SW480 (cell line): ENCODE measurements around the gene SPTA1.

Experiments
- DNase-seq: peaks from one replicate; pipeline ENCODE4 v3.0.0-alpha.2; 2016; ENCODE audit warnings: low spot score

SPTA1 gene

GRCh38 chr1:158685085-158685484, 1.4 kb downstream of the SPTA1 start:
- DNase-seq = no peak

- DNase-seq = no peak
Measured at GRCh38 chr1:158681606-158682005, 4.9 kb downstream of the SPTA1 start.

- DNase-seq = no peak
Measured at GRCh38 chr1:158679289-158679688, 7.2 kb downstream of the SPTA1 start.

GRCh38 chr1:158675563-158676323, 10.8 kb downstream of the SPTA1 start:
- no peak for DNase-seq

GRCh38 chr1:158674302-158674701, 12.2 kb downstream of the SPTA1 start:
- DNase-seq = no peak

GRCh38 chr1:158666037-158666436, 20.5 kb downstream of the SPTA1 start:
- no peak for DNase-seq

- DNase-seq = peak; percentile 1
Measured at GRCh38 chr1:158654571-158654970, 31.9 kb downstream of the SPTA1 start.

GRCh38 chr1:158654086-158654485, 32.4 kb downstream of the SPTA1 start:
- no peak for DNase-seq

GRCh38 chr1:158652721-158653334, 33.7 kb downstream of the SPTA1 start:
- no peak for DNase-seq

- DNase-seq = no peak
Measured at GRCh38 chr1:158649052-158649451, 37.5 kb downstream of the SPTA1 start.

- DNase-seq = no peak
Measured at GRCh38 chr1:158646465-158646864, 40.0 kb downstream of the SPTA1 start.

- no peak for DNase-seq
Measured at GRCh38 chr1:158644449-158644848, 42.1 kb downstream of the SPTA1 start.

GRCh38 chr1:158638904-158639303, 47.6 kb downstream of the SPTA1 start:
- DNase-seq = no peak

GRCh38 chr1:158638146-158638545, 48.4 kb downstream of the SPTA1 start:
- DNase-seq = no peak

- DNase-seq = no peak
Measured at GRCh38 chr1:158613764-158614163, 72.8 kb downstream of the SPTA1 start.

GRCh38 chr1:158611916-158612315, 74.6 kb downstream of the SPTA1 start:
- no peak for DNase-seq

GRCh38 chr1:158607296-158607695, 79.2 kb downstream of the SPTA1 start:
- no peak for DNase-seq

- DNase-seq = no peak
Measured at GRCh38 chr1:158604968-158605367, 81.5 kb downstream of the SPTA1 start, which contains the start of gene OR10Z1. Gene OR10Z1 (plus strand): TSS chr1:158605268. CDS start chr1:158606439, 1,171 bp downstream.

- DNase-seq = no peak
Measured at GRCh38 chr1:158600735-158601134, 85.8 kb downstream of the SPTA1 start.

GRCh38 chr1:158586942-158587341, 99.6 kb downstream of the SPTA1 start:
- DNase-seq = no peak

- no peak for DNase-seq
Measured at GRCh38 chr1:158583962-158584361, 102.6 kb downstream of the SPTA1 start.

GRCh38 chr1:158579733-158580132, 106.8 kb downstream of the SPTA1 start, which contains the start of gene OR10X1:
Gene OR10X1 (minus strand): TSS chr1:158579899. CDS start chr1:158579899, 0 bp downstream.
- no peak for DNase-seq

GRCh38 chr1:158577561-158577960, 109.0 kb downstream of the SPTA1 start:
- DNase-seq = no peak

GRCh38 chr1:158572226-158572625, 114.3 kb downstream of the SPTA1 start:
- no peak for DNase-seq
